ENCODE measurements around the gene FIS1.
"Not testable (repeated sequence)": the region's sequence is repeated elsewhere in the genome, so short reads cannot be mapped to it uniquely, and the experiment has no call there.

FIS1 gene

DNA sequence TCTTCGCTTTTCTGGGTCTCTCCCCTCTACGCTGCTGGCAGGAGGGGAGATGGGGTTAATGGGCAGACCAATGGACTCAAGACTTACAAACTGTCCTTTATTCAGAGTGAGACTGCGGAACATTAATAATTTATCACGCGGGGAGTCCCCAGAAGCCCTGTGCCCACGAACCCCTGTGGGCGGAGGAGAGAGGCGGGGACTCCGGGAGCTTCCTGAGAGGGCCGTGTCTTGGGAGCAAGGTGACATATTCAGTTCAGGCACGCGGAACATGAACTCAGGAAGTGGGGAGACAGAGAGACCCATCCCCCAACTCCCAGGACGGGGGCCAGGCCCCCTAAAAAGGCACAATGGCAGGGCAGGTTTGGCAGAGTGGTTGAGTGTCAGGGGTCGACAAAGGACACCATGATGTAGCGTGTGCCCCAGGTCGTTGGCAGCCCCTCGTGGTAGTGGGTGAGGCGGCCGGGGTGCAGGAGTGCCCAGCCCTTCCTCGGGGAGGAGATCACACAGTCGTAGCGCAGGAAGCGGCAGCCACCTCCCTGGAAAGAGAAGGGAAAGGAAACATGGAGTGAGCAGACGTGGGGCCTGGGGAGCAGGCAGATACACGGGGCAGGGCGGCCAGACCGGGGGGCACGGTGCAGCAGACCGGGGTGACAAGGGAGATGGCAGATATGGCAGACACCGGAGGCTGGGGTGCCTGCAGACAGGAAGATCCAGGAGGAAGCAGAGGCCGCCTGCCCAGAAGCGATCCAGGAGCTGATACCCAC lies 38.8 kb downstream of the FIS1 start:
- H3K27me3 ChIP-seq (replicated peaks; ENCODE audit: control insufficient read depth, insufficient read depth, low read length): no peaks in the 10 kb centered on the region; the same call in 1 of the 2 replicates
- DNase-seq (ENCODE audit: extremely low read depth, insufficient read length): no peak
- H3K36me3 ChIP-seq (ENCODE audit: control insufficient read depth, insufficient read depth, low read length): peaks cover 8% of the 10 kb centered on the region
- no peak overlapping the region for H3K4me3 ChIP-seq (replicated peaks; ENCODE audit: low read depth, low read length)
- no peak for TF ChIP-seq CTCF (IDR thresholded peaks at IDR 0.05; ENCODE audit: insufficient read depth, low read length, poor library complexity, severe bottlenecking)

GRCh38 chr7:101203740-101204738 lies 40.8 kb downstream of the FIS1 start:
- not testable (repeated sequence) for H3K27me3 ChIP-seq (replicated peaks; ENCODE audit: control insufficient read depth, insufficient read depth, low read length); H3K4me3 ChIP-seq (replicated peaks; ENCODE audit: low read depth, low read length); H3K36me3 ChIP-seq (ENCODE audit: control insufficient read depth, insufficient read depth, low read length); DNase-seq (ENCODE audit: extremely low read depth, insufficient read length)

DNA sequence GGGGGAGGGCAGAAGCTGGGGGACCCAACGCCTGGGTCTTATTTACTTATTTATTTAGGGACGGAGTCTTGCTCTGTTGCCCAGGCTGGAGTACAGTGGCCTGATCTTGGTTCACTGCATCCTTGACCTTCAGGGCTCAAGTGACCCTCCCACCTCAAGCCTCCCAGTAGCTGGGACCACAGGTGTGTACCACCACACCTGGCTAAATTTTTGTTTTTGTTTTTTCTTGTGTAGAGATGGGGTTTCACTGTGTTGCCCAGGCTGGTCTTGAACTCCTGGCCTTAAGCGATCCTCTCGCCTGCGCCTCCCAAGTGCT lies 42.3 kb downstream of the FIS1 start:
- no peaks in the 10 kb centered on the region; the same call in 1 of the 2 replicates for H3K27me3 ChIP-seq (replicated peaks; ENCODE audit: control insufficient read depth, insufficient read depth, low read length)
- H3K36me3 ChIP-seq (ENCODE audit: control insufficient read depth, insufficient read depth, low read length): peaks cover 3% of the 10 kb centered on the region; the same call in 1 of the 2 replicates
- H3K4me3 ChIP-seq (replicated peaks; ENCODE audit: low read depth, low read length): no peak overlapping the region
- TF ChIP-seq CTCF (IDR thresholded peaks at IDR 0.05; ENCODE audit: insufficient read depth, low read length, poor library complexity, severe bottlenecking): no peak
- no peak for DNase-seq (ENCODE audit: extremely low read depth, insufficient read length)

GRCh38 chr7:101201695-101202602 lies 42.9 kb downstream of the FIS1 start:
- H3K4me3 ChIP-seq (replicated peaks; ENCODE audit: low read depth, low read length): no peak overlapping the region
- H3K27me3 ChIP-seq (replicated peaks; ENCODE audit: control insufficient read depth, insufficient read depth, low read length): no peaks in the 10 kb centered on the region; the same call in 1 of the 2 replicates
- peaks cover 3% of the 10 kb centered on the region; the same call in 1 of the 2 replicates for H3K36me3 ChIP-seq (ENCODE audit: control insufficient read depth, insufficient read depth, low read length)
- DNase-seq (ENCODE audit: extremely low read depth, insufficient read length): no peak
- no peak for TF ChIP-seq CTCF (IDR thresholded peaks at IDR 0.05; ENCODE audit: insufficient read depth, low read length, poor library complexity, severe bottlenecking)

- Histone ChIP-seq H3K27me3 (replicated peaks; ENCODE audit: control insufficient read depth, insufficient read depth, low read length) (no peaks in the 10 kb centered on the region; the same call in 1 of the 2 replicates), H3K36me3 (ENCODE audit: control insufficient read depth, insufficient read depth, low read length) (no peaks in the 10 kb centered on the region), H3K4me3 (replicated peaks; ENCODE audit: low read depth, low read length) (no peak within 1 kb of the TSS)
- TF ChIP-seq CTCF (IDR thresholded peaks at IDR 0.05; ENCODE audit: insufficient read depth, low read length, poor library complexity, severe bottlenecking): no peak
- no peak for DNase-seq (ENCODE audit: extremely low read depth, insufficient read length)
Observed at GRCh38 chr7:101200862-101201599, 43.9 kb downstream of the FIS1 start, which contains the start of gene MOGAT3. Gene MOGAT3, minus strand, starts transcription at chr7:101201036. Its CDS starts 182 bp downstream, at chr7:101200854.
